Lower lobe of right lung (tissue), 2 donors: ENCODE measurements around the gene TMEM132C. TPM values are rescaled to one million over a fixed set of nuclear protein-coding genes. Genes with fewer than 3 reads are reported as not detected.

ENCODE experiments used
- ATAC-seq, 2 donors: fragments of 200-7000 bp; cut with Tn5 transposase; one replicate each; pipeline ENCODE4 v1.9.1; 2020 to 2022; ENCODE audit warnings: mild to moderate bottlenecking in 2 of 2, moderate library complexity in 2 of 2
- DNase-seq: peaks from one replicate; pipeline ENCODE4 v3.0.0-alpha.2; 2020
- H3K27ac ChIP-seq: fragments of 200-600 bp; one replicate; pipeline ENCODE4 v1.8.0; 2022
- H3K27me3 ChIP-seq: fragments of 200-600 bp; one replicate; pipeline ENCODE4 v1.8.0; 2022; ENCODE audit warnings: low read depth
- H3K36me3 ChIP-seq: fragments of 200-600 bp; one replicate; pipeline ENCODE4 v1.8.0; 2022; ENCODE audit warnings: mild to moderate bottlenecking
- H3K4me1 ChIP-seq: fragments of 200-600 bp; one replicate; pipeline ENCODE4 v1.8.0; 2022
- H3K4me3 ChIP-seq: fragments of 200-600 bp; one replicate; pipeline ENCODE4 v1.8.0; 2022; ENCODE audit warnings: mild to moderate bottlenecking
- H3K9me3 ChIP-seq: fragments of 200-600 bp; one replicate; pipeline ENCODE4 v1.8.0; 2022
- CTCF ChIP-seq: fragments of 200-600 bp; IDR thresholded peaks from one replicate; pipeline ENCODE4 v1.8.0; 2022; ENCODE audit warnings: antibody characterized with exemption, mild to moderate bottlenecking
- intact Hi-C: fragments of 100-400 bp; cut with DNase I; formaldehyde crosslinking; loops from one replicate; pipeline ENCODE4 v1.11.0; 2022
- total RNA-seq: library from RNA; stranded (reverse); fragmentation: NEBNext Ultra II Directional; extraction: Animal tissue kit (Norgen Biotek cat#: 25700); gene quantifications from one replicate; pipeline ENCODE4 v1.2.1, GENCODE V29; 2021
- donor health status: DM: no; HTN: yes; CAD: no; lungs with severe emphysema.

TMEM132C gene
- total RNA-seq, 1 donor from 2014 or later = 1.6 TPM

- TF ChIP-seq CTCF = no peak
- H3K4me3 ChIP-seq = no peak overlapping the region
- H3K36me3 ChIP-seq = no peaks in the 10 kb centered on the region
- ATAC-seq (no peak), DNase-seq (no peak)
- no peaks in the 10 kb centered on the region for H3K4me1 ChIP-seq
- no peak overlapping the region for H3K27ac ChIP-seq
- H3K27me3 ChIP-seq = no peaks in the 10 kb centered on the region
- intact Hi-C loops = no loop called here
- H3K9me3 ChIP-seq = no peaks in the 10 kb centered on the region
Observed at GRCh38 chr12:128463881-128464280, 196.9 kb downstream of the TMEM132C start.

- ATAC-seq (no peak), DNase-seq (no peak)
- no peaks in the 10 kb centered on the region for H3K36me3 ChIP-seq
- intact Hi-C loops = no loop called here
- no peak overlapping the region for H3K27ac ChIP-seq
- no peaks in the 10 kb centered on the region for H3K4me1 ChIP-seq
- TF ChIP-seq CTCF = no peak
- H3K9me3 ChIP-seq = no peaks in the 10 kb centered on the region
- no peaks in the 10 kb centered on the region for H3K27me3 ChIP-seq
- no peak overlapping the region for H3K4me3 ChIP-seq
Observed at GRCh38 chr12:128467882-128468281, 200.9 kb downstream of the TMEM132C start.

GRCh38 chr12:128468926-128469325 is 202.0 kb downstream of the TMEM132C start:
- H3K4me3 ChIP-seq = no peak overlapping the region
- ATAC-seq (no peak), DNase-seq (no peak)
- intact Hi-C loops = no loop called here
- no peak overlapping the region for H3K27ac ChIP-seq
- no peak for TF ChIP-seq CTCF
- no peaks in the 10 kb centered on the region for H3K9me3 ChIP-seq
- no peaks in the 10 kb centered on the region for H3K4me1 ChIP-seq
- no peaks in the 10 kb centered on the region for H3K27me3 ChIP-seq
- H3K36me3 ChIP-seq = no peaks in the 10 kb centered on the region

GRCh38 chr12:128471491-128471890 is 204.5 kb downstream of the TMEM132C start:
- no peak overlapping the region for H3K4me3 ChIP-seq
- intact Hi-C loops = no loop called here
- ATAC-seq (no peak), DNase-seq (no peak)
- no peaks in the 10 kb centered on the region for H3K9me3 ChIP-seq
- no peak for TF ChIP-seq CTCF
- H3K4me1 ChIP-seq = no peaks in the 10 kb centered on the region
- no peak overlapping the region for H3K27ac ChIP-seq
- H3K36me3 ChIP-seq = no peaks in the 10 kb centered on the region
- H3K27me3 ChIP-seq = peaks cover 4% of the 10 kb centered on the region

DNA sequence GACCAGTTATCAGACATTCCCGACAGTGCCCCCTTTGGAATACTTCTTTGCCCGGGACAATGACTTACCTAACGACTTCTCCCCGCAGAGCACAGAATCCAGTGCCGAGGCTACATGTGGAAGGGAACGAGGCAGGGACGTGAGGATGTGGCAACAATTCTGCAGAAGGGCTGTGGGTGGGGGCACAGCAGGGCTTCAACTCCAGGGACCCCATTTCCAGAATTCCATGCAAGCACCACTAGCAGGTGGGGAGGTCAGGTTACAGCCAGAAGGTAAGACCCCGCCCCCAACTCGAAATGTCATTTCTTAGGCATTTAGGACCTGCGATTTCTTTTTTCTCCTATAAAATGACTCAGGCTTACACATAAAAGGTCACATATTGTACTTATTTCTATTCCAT is 207.9 kb downstream of the TMEM132C start:
- Histone ChIP-seq H3K4me1 (no peaks in the 10 kb centered on the region), H3K4me3 (no peak overlapping the region), H3K36me3 (no peaks in the 10 kb centered on the region), H3K9me3 (no peaks in the 10 kb centered on the region), H3K27me3 (peaks cover 4% of the 10 kb centered on the region), H3K27ac (no peak overlapping the region)
- no peak for TF ChIP-seq CTCF
- intact Hi-C loops = no loop called here
- DNase-seq (no peak), ATAC-seq (no peak)

DNA sequence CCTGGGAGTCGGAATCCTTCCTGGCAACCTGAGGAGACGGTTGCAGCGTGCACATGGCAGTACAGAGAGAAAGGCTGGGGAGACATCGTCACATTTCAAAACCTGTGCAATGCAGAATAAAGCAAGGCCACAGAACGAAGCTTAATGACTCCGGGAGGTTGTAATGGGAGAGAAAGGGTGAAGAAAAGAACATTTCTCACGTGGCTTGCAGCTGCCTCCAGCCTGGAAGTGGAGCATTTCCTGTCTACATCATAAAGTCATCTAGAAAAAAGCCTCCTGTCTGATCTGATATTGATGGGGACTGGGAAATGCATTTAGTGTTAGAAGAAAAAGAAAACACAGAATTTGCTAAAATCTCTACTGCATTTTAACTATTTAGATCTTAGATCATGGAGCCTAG is 209.3 kb downstream of the TMEM132C start:
- H3K27me3 ChIP-seq = peaks cover 4% of the 10 kb centered on the region
- no peaks in the 10 kb centered on the region for H3K36me3 ChIP-seq
- DNase-seq (no peak), ATAC-seq (no peak)
- H3K4me3 ChIP-seq = no peak overlapping the region
- no peaks in the 10 kb centered on the region for H3K4me1 ChIP-seq
- intact Hi-C loops = no loop called here
- H3K27ac ChIP-seq = no peak overlapping the region
- no peaks in the 10 kb centered on the region for H3K9me3 ChIP-seq
- TF ChIP-seq CTCF = no peak
